WERI-Rb-1 (cell line): Measurements from ENCODE around the gene DGKB.

Experiments used
- DNase-seq: peaks from one replicate; pipeline ENCODE4 v3.0.0-alpha.2; 2020
- H3K27ac ChIP-seq: fragments of 250-450 bp; sonication (Bioruptor Pico); 2 replicates; pipeline ENCODE4 v1.5.1; 2020; ENCODE audit warnings: mild to moderate bottlenecking, moderate library complexity
- H3K27me3 ChIP-seq: fragments of 250-450 bp; sonication (Bioruptor Pico); 2 replicates; pipeline ENCODE4 v1.5.1; 2021; ENCODE audit warnings: mild to moderate bottlenecking, low read depth, moderate library complexity; ENCODE audit not compliant: insufficient read depth, severe bottlenecking
- H3K36me3 ChIP-seq: fragments of 250-450 bp; sonication (Bioruptor Pico); 2 replicates; pipeline ENCODE4 v1.5.1; 2020; ENCODE audit warnings: mild to moderate bottlenecking, moderate library complexity
- H3K4me3 ChIP-seq: 2 replicates; pipeline ENCODE4 v1.5.1; 2011; ENCODE audit warnings: low read depth, mild to moderate bottlenecking, control low read depth, low read length
- H3K9me3 ChIP-seq: fragments of 250-450 bp; sonication (Bioruptor Pico); 2 replicates; pipeline ENCODE4 v1.5.1; 2021; ENCODE audit warnings: mild to moderate bottlenecking, moderate library complexity; ENCODE audit not compliant: severe bottlenecking
- TF ChIP-seq, protein P1 (sequence below): IDR thresholded peaks from 2 replicates; pipeline ENCODE4 v1.5.1; 2011; ENCODE audit warnings: low read depth, mild to moderate bottlenecking, control low read depth, inconsistent platforms, low read length

Gene DGKB

DNA sequence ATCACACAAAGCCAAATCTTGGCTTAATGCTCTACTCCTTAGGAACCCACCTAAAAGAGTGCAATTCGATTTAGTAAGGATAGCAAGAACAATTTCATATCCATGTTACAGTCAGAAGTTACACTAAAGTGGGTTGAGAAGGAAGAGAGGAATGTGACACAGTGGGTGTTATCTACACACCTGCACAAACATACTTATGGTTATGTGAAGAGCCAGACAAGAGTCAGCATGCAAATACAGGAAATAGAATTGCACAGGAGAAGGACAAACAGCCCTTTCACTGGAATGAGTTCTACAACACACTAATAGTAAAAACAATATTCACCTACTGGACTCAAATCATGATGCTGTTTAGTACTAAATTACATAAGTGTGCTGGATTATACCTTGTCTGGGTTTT is 262.8 kb downstream of the DGKB start:
- Histone ChIP-seq H3K4me3 (no peak overlapping the region), H3K9me3 (peaks cover 5% of the 10 kb centered on the region), H3K27me3 (no peaks in the 10 kb centered on the region), H3K27ac (no peak overlapping the region), H3K36me3 (no peaks in the 10 kb centered on the region)
- no peak for DNase-seq
- TF ChIP-seq, protein P1, sequence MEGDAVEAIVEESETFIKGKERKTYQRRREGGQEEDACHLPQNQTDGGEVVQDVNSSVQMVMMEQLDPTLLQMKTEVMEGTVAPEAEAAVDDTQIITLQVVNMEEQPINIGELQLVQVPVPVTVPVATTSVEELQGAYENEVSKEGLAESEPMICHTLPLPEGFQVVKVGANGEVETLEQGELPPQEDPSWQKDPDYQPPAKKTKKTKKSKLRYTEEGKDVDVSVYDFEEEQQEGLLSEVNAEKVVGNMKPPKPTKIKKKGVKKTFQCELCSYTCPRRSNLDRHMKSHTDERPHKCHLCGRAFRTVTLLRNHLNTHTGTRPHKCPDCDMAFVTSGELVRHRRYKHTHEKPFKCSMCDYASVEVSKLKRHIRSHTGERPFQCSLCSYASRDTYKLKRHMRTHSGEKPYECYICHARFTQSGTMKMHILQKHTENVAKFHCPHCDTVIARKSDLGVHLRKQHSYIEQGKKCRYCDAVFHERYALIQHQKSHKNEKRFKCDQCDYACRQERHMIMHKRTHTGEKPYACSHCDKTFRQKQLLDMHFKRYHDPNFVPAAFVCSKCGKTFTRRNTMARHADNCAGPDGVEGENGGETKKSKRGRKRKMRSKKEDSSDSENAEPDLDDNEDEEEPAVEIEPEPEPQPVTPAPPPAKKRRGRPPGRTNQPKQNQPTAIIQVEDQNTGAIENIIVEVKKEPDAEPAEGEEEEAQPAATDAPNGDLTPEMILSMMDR, result no peak

DNA sequence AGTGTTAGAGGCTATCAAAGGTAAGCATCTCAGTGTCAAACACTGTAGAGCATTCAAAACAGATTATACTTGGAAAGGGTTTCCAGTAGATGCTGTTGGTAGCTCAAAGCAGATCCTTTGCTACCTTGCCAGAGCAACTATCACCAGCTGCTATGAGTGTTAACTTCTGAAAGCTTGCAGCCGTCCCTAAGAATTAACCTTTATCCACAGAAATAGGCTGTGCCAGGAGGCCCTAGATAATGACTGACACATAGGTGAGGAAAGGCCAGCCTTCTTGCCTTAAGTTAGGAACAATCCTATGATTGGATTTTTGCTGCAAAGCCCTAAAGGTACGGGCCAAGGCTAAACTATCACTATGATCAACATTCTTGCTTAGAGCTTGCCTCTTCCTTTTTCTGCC is 263.2 kb downstream of the DGKB start:
- no peak for DNase-seq
- no peaks in the 10 kb centered on the region for H3K27me3 ChIP-seq
- no peaks in the 10 kb centered on the region for H3K36me3 ChIP-seq
- no peak overlapping the region for H3K4me3 ChIP-seq
- TF ChIP-seq, protein P1, result no peak
- H3K9me3 ChIP-seq, result peaks cover 4% of the 10 kb centered on the region
- H3K27ac ChIP-seq, result no peak overlapping the region

DNA sequence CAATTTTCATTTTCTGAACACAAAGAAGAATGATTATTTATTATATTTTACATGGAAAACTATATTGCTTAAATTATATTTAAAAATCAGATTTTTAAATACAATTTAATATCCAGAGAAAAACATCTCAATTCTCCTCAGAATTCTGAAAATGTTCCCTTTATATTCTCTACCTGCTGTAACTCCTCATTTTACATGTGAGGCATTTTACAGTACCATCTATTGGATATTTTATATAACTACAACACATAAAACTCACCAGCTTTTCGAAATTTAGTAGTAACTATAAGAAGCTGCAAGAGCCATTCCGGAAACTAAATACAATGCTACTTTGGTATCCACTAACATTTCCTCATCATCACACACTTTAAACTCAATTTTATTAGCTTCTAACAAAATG is 264.6 kb downstream of the DGKB start:
- no peak overlapping the region for H3K27ac ChIP-seq
- no peak for DNase-seq
- TF ChIP-seq, protein P1, result no peak
- no peaks in the 10 kb centered on the region for H3K36me3 ChIP-seq
- no peak overlapping the region for H3K4me3 ChIP-seq
- no peaks in the 10 kb centered on the region for H3K27me3 ChIP-seq
- no peaks in the 10 kb centered on the region for H3K9me3 ChIP-seq

DNA sequence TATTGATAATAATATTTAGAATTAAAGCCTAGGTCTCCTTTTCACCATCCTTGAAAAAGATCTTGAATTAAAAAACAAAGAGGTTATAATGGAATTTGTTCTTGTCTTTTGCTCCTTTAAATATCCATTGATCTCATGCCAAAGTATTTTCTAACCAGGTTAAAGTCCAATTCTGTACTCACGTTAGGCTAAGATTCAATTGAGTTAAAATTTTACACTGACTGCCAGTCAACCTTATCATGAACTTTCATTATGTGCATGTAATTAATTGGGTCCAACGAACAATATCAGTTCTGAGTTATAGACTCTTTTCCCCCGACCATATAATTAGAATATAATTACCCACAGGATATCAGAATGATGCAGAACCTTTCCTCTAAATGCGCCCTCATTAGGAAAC is 266.6 kb downstream of the DGKB start:
- H3K27ac ChIP-seq, result no peak overlapping the region

DNA sequence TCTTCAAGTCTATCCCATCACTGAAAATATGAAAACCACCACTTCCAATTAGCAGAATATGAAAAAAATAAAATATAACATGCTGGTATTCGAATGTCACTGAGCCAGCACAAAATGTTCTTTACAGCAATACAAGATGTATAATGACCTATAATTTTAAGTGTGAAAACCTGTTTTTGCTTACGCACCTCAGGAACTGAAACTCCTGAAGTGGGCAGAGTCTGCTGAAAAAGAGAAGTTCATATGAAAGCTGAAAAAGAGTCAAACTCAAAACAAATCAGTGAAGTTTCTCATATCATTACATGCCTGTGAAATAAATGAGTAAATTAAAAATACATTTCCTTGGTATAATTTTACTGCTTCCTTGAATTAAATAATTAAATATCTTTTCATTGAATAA is 272.5 kb downstream of the DGKB start:
- no peak overlapping the region for H3K27ac ChIP-seq
- no peaks in the 10 kb centered on the region for H3K36me3 ChIP-seq
- H3K4me3 ChIP-seq, result no peak overlapping the region
- TF ChIP-seq, protein P1, result no peak
- no peaks in the 10 kb centered on the region for H3K9me3 ChIP-seq
- no peak for DNase-seq
- H3K27me3 ChIP-seq, result no peaks in the 10 kb centered on the region

More for the DNA sequence above, 266.6 kb downstream of the DGKB start:
- DNase-seq, result no peak
- Histone ChIP-seq H3K4me3 (no peak overlapping the region), H3K36me3 (no peaks in the 10 kb centered on the region), H3K27me3 (no peaks in the 10 kb centered on the region), H3K9me3 (no peaks in the 10 kb centered on the region)
- TF ChIP-seq, protein P1, result no peak

DNA sequence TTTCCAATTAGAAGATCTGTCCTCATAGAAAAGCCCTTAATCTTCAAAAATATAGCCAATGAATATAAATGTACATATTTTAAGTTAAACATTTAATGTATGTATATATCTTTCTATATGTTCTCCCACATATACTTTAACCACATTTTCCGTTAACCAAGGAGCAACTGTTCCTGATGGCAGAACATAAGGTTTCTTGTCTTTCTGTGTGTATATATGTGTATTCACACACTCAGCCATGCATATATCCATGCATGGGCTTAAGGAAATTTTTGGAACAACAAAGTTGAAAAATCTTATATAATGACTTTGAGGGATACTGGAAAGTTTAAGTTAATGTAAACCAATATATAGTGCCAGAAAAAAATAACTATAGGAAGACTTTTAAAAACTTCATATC is 274.0 kb downstream of the DGKB start:
- Histone ChIP-seq H3K27me3 (no peaks in the 10 kb centered on the region), H3K27ac (no peak overlapping the region)
- TF ChIP-seq, protein P1, result no peak

More for the DNA sequence above, 274.0 kb downstream of the DGKB start:
- H3K36me3 ChIP-seq, result no peaks in the 10 kb centered on the region
- no peak overlapping the region for H3K4me3 ChIP-seq
- no peaks in the 10 kb centered on the region for H3K9me3 ChIP-seq
- no peak for DNase-seq
